HepG2 (cell line): ENCODE measurements around the gene SEPTIN10. TPM values are rescaled to one million over a fixed set of nuclear protein-coding genes. Genes with fewer than 3 reads are reported as not detected.

Source experiments
- FOXJ3 ChIP-seq: sonication (generic); formaldehyde crosslinking; IDR thresholded peaks from 2 replicates; pipeline ENCODE4 v1.4.0; 2020; ENCODE audit warnings: missing genetic modification reagents, mild to moderate bottlenecking, borderline replicate concordance
- GTF2F1 ChIP-seq: fragments of 150-350 bp; IDR thresholded peaks from 2 replicates; pipeline ENCODE4 v1.6.1; 2014; ENCODE audit warnings: low read length
- HIVEP1 ChIP-seq: sonication (generic); formaldehyde crosslinking; IDR thresholded peaks from 2 replicates; pipeline ENCODE4 v1.4.0; 2020; ENCODE audit warnings: mild to moderate bottlenecking, missing genetic modification reagents
- HMGXB4 ChIP-seq, 2 experiments: sonication (generic) in 1 of 2; formaldehyde crosslinking in 1 of 2; IDR thresholded peaks; 2 replicates each; pipeline versions ENCODE4 v1.4.0 to v1.6.1; 2018 to 2020; ENCODE audit warnings: missing genetic modification reagents in 2 of 2, borderline replicate concordance in 1 of 2, low read depth in 1 of 2, mild to moderate bottlenecking in 1 of 2, missing biosample characterization in 1 of 2
- KAT7 ChIP-seq: IDR thresholded peaks from 2 replicates; pipeline ENCODE4 v1.6.1; 2018; ENCODE audit warnings: borderline replicate concordance, missing compliant biosample characterization
- KLF16 ChIP-seq, 2 experiments: sonication (generic) in 1 of 2; formaldehyde crosslinking in 1 of 2; IDR thresholded peaks; 2 replicates each; pipeline versions ENCODE4 v1.6.1 to v1.8.0; 2016 to 2023; ENCODE audit warnings: missing genetic modification reagents in 2 of 2, missing compliant biosample characterization in 1 of 2
- MIER3 ChIP-seq: IDR thresholded peaks from 2 replicates; pipeline ENCODE4 v1.6.1; 2016; ENCODE audit warnings: missing compliant biosample characterization, borderline replicate concordance
- SIX4 ChIP-seq: sonication (generic); formaldehyde crosslinking; IDR thresholded peaks from 2 replicates; pipeline ENCODE4 v1.4.0; 2020; ENCODE audit warnings: missing genetic modification reagents
- SUZ12 ChIP-seq: fragments of 150-350 bp; IDR thresholded peaks from 2 replicates; pipeline ENCODE4 v1.6.1; 2014; ENCODE audit warnings: low read depth, low read length
- TFDP1 ChIP-seq: IDR thresholded peaks from 2 replicates; pipeline ENCODE4 v1.6.1; 2016; ENCODE audit warnings: missing compliant biosample characterization, missing genetic modification reagents, borderline replicate concordance
- XRCC5 ChIP-seq: fragments of 200-400 bp; formaldehyde crosslinking; optimal IDR thresholded peaks from 2 replicates; pipeline ENCODE3; 2017; ENCODE audit warnings: mild to moderate bottlenecking, low read length
- ZBTB21 ChIP-seq: sonication (generic); formaldehyde crosslinking; IDR thresholded peaks from 2 replicates; pipeline ENCODE4 v1.4.0; 2020; ENCODE audit warnings: missing genetic modification reagents
- ZFP91 ChIP-seq: sonication (generic); formaldehyde crosslinking; IDR thresholded peaks from 2 replicates; pipeline ENCODE4 v1.9.0; 2022; ENCODE audit warnings: missing genetic modification reagents, mild to moderate bottlenecking, borderline replicate concordance
- ZNF232 ChIP-seq: sonication (generic); formaldehyde crosslinking; IDR thresholded peaks from 2 replicates; pipeline ENCODE4 v1.4.0; 2020; ENCODE audit warnings: missing genetic modification reagents, borderline replicate concordance
- ZNF280D ChIP-seq: sonication (generic); formaldehyde crosslinking; IDR thresholded peaks from 2 replicates; pipeline ENCODE4 v1.5.1; 2020; ENCODE audit warnings: mild to moderate bottlenecking, missing genetic modification reagents
- ZNF343 ChIP-seq: sonication (generic); formaldehyde crosslinking; IDR thresholded peaks from 2 replicates; pipeline ENCODE4 v1.4.0; 2020; ENCODE audit warnings: mild to moderate bottlenecking, missing genetic modification reagents
- ZNF383 ChIP-seq: sonication (generic); formaldehyde crosslinking; IDR thresholded peaks from 2 replicates; pipeline ENCODE4 v1.4.0; 2020; ENCODE audit warnings: missing genetic modification reagents, mild to moderate bottlenecking, borderline replicate concordance
- polyA plus RNA-seq, 8 experiments: library from polyadenylated mRNA; depleted of rRNA in 3 of 8; stranded (reverse) in 7 of 8; unstranded in 1 of 8; fragments of >200 nt; fragmentation: Illumina TruSeq in 4 of 8; extraction: Trizol in 4 of 8; gene quantifications; 2 replicates each; pipeline versions ENCODE4 v1.2.1 to v1.2.3, GENCODE V29; 2011 to 2016; ENCODE audit warnings: low read depth in 4 of 8, missing spikeins in 1 of 8, mixed read lengths in 1 of 8; ENCODE audit not compliant: insufficient read depth in 1 of 8
- total RNA-seq, 5 experiments: library from RNA; depleted of rRNA; stranded (reverse); fragments of >200 nt; fragmentation: Illumina TruSeq; extraction: Trizol; gene quantifications; 2 replicates each; pipeline ENCODE4 v1.2.3, GENCODE V29; 2016; ENCODE audit warnings: low read depth in 1 of 5
- TF ChIP-seq, protein P1 (sequence below): sonication (generic); formaldehyde crosslinking; IDR thresholded peaks from 2 replicates; pipeline ENCODE4 v1.4.0; 2020; ENCODE audit warnings: missing genetic modification reagents

Gene SEPTIN10
- total and polyA plus RNA-seq, 2 of the 13 experiments (the other 11 are each of a cell fraction or from before 2014, with no cell fraction given): 45.8 to 67.5 TPM

- TF ChIP-seq HMGXB4 (CRISPR knock-in tag; IDR thresholded peaks at IDR 0.05; ENCODE audit: borderline replicate concordance in 1 of 2, low read depth in 1 of 2) (peak; percentile 72 to 91), HIVEP1 (CRISPR knock-in tag) (0 out of 2 replicates have a peak, but pooled peaks have one; percentile 5), ZNF232 (0 out of 2 replicates have a peak, but pooled peaks have one; percentile 22), FOXJ3 (CRISPR knock-in tag) (no peak), KAT7 (no peak; the same call in 1 of the 2 replicates), MIER3 (CRISPR knock-in tag) (peak; percentile 52; the same call in 1 of the 2 replicates), ZNF383 (CRISPR knock-in tag) (0 out of 2 replicates have a peak, but pooled peaks have one; percentile 2), XRCC5 (peak; percentile 94), ZBTB21 (CRISPR knock-in tag) (peak; percentile 14; the same call in 1 of the 2 replicates), ZNF343 (CRISPR knock-in tag) (0 out of 2 replicates have a peak, but pooled peaks have one; percentile 25), GTF2F1 (no peak), TFDP1 (CRISPR knock-in tag) (peak; percentile 52; the same call in 1 of the 2 replicates), KLF16 (CRISPR knock-in tag; IDR thresholded peaks at IDR 0.05) (peak in 1 of 2 experiments; percentile 57; a peak in 1 of 4 replicates), ZNF280D (CRISPR knock-in tag) (no peak), SIX4 (CRISPR knock-in tag) (0 out of 2 replicates have a peak, but pooled peaks have one; percentile 22), ZFP91 (CRISPR knock-in tag) (0 out of 2 replicates have a peak, but pooled peaks have one; percentile 29), SUZ12 (0 out of 2 replicates have a peak, but pooled peaks have one; percentile 16)
- TF ChIP-seq, protein P1, sequence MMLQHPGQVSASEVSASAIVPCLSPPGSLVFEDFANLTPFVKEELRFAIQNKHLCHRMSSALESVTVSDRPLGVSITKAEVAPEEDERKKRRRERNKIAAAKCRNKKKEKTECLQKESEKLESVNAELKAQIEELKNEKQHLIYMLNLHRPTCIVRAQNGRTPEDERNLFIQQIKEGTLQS (CRISPR knock-in tag): no peak; the same call in 1 of the 2 replicates
Measured at GRCh38 chr2:109516445-109517117, 97.2 kb downstream of the SEPTIN10 start (continued).
